ENCODE data around the gene SERGEF. TPM values are rescaled to one million over a fixed set of nuclear protein-coding genes. Genes with fewer than 3 reads are reported as not detected.

Gene SERGEF
- total and polyA plus RNA-seq, 4 donors, result 12.0 to 17.9 (median 13.4) TPM

DNA sequence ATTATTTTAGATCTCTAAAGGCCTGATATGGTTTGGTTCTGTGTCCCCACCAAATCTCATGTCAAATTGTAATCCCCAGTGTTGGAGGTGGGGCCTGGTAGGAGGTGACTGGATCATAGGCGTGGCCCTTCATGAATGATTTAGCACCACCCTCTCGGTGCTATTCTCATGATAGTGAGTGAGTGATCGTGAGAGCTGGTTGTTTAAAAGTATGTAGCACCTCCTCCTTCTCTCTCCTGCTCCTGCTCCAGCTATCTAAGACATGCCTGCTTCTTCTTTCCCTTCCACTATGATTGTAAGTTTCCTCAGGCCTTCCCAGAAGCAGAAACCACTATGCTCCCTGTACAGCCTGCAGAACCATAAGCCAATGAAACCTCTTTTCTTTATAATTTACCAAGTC is 114.1 kb downstream of the SERGEF start (continued):
- TF ChIP-seq, protein P1, sequence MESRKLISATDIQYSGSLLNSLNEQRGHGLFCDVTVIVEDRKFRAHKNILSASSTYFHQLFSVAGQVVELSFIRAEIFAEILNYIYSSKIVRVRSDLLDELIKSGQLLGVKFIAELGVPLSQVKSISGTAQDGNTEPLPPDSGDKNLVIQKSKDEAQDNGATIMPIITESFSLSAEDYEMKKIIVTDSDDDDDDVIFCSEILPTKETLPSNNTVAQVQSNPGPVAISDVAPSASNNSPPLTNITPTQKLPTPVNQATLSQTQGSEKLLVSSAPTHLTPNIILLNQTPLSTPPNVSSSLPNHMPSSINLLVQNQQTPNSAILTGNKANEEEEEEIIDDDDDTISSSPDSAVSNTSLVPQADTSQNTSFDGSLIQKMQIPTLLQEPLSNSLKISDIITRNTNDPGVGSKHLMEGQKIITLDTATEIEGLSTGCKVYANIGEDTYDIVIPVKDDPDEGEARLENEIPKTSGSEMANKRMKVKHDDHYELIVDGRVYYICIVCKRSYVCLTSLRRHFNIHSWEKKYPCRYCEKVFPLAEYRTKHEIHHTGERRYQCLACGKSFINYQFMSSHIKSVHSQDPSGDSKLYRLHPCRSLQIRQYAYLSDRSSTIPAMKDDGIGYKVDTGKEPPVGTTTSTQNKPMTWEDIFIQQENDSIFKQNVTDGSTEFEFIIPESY (IDR thresholded peaks at IDR 0.05), result no peak
- TF ChIP-seq FOXA1 (IDR thresholded peaks at IDR 0.05) (no peak), YY1 (IDR thresholded peaks at IDR 0.05) (no peak), TAF1 (conservative IDR thresholded peaks at IDR 0.05) (no peak), SP1 (IDR thresholded peaks at IDR 0.05) (no peak), EGR1 (IDR thresholded peaks at IDR 0.05; ENCODE audit: low read depth in 2 of 2) (no peak), JUND (IDR thresholded peaks at IDR 0.05) (no peak), NR2F2 (IDR thresholded peaks at IDR 0.05) (no peak), RAD21 (IDR thresholded peaks at IDR 0.05) (no peak), HNF4G (IDR thresholded peaks at IDR 0.05) (no peak)
- TF ChIP-seq, protein P2, sequence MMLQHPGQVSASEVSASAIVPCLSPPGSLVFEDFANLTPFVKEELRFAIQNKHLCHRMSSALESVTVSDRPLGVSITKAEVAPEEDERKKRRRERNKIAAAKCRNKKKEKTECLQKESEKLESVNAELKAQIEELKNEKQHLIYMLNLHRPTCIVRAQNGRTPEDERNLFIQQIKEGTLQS (IDR thresholded peaks at IDR 0.05), result no peak
- TF ChIP-seq, protein P3, sequence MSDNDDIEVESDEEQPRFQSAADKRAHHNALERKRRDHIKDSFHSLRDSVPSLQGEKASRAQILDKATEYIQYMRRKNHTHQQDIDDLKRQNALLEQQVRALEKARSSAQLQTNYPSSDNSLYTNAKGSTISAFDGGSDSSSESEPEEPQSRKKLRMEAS (IDR thresholded peaks at IDR 0.05), result no peak

DNA sequence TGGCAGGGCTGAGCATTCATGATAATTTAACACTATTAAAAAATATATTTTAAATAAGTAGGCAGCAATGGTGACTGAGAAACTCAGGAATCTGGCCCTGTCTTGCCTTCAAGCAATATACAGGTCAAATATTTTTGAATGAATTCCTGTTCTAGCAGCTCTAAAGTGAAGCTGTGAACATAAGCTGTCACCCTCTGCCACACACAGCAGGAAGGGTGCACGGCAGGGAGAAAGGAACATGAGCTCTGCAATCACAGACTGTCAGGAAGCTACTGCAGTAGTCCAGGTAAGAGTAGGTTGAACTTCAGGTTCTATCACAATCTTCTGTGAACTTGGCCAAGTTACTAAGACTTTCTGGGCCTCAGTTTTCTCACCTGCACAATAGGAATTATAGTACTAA is 114.8 kb downstream of the SERGEF start:
- Histone ChIP-seq H3K27ac (ENCODE audit: low read depth in 1 of 2, low read length in 2 of 2) (no peak overlapping the region), H3K27me3 (ENCODE audit: control insufficient read depth in 4 of 4, insufficient read depth in 4 of 4, low read length in 3 of 4) (no peaks in the 10 kb centered on the region), H3K9me3 (ENCODE audit: control insufficient read depth in 4 of 4, low read length in 3 of 4) (no peaks in the 10 kb centered on the region), H3K9ac (ENCODE audit: low read depth in 1 of 2, low read length in 2 of 2) (no peak overlapping the region), H3K4me1 (ENCODE audit: control insufficient read depth in 4 of 4, insufficient read depth in 4 of 4, low read length in 3 of 4) (no peaks in the 10 kb centered on the region), H3K4me3 (ENCODE audit: low read depth in 1 of 3, low read length in 3 of 3) (no peak overlapping the region), H3K36me3 (ENCODE audit: control insufficient read depth in 4 of 4, insufficient read depth in 3 of 4, low read depth in 1 of 4, low read length in 3 of 4) (no peaks in the 10 kb centered on the region)
- no peak for DNase-seq (ENCODE audit: low spot score)
- whole genome bisulfite sequencing, result 86% methylated on average over 1 of the region's 1 CpG
- TF ChIP-seq RAD21 (IDR thresholded peaks at IDR 0.05) (no peak), RXRA (IDR thresholded peaks at IDR 0.05) (no peak), NR2F2 (IDR thresholded peaks at IDR 0.05) (no peak), FOXA2 (IDR thresholded peaks at IDR 0.05) (no peak), HNF4A (conservative IDR thresholded peaks at IDR 0.05) (no peak), FOXA1 (IDR thresholded peaks at IDR 0.05) (no peak), JUND (IDR thresholded peaks at IDR 0.05) (no peak), HNF4G (IDR thresholded peaks at IDR 0.05) (no peak)

DNA sequence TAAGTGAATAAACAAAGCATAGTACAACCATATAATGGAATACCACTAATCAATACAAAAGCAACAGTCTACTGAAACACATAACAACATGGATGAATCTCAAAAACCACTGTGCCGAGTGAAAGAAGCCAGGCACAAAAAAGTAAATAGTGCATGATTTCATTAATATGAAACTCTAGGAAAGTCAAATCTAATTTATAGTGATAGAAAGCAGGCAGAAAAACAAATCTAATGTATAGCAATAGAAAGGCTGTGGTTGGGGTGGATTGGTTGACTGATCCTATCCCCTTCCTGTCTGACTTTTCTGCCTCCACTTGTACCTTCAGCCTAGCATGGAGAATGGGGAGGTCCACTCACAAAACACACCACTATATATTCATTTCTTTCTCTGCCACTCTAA is 115.4 kb downstream of the SERGEF start:
- H3K36me3 ChIP-seq (ENCODE audit: control insufficient read depth in 4 of 4, insufficient read depth in 3 of 4, low read depth in 1 of 4, low read length in 3 of 4), result no peaks in the 10 kb centered on the region

More for the DNA sequence above, 115.4 kb downstream of the SERGEF start:
- no peaks in the 10 kb centered on the region for H3K27me3 ChIP-seq (ENCODE audit: control insufficient read depth in 4 of 4, insufficient read depth in 4 of 4, low read length in 3 of 4)
- H3K27ac ChIP-seq (ENCODE audit: low read depth in 1 of 2, low read length in 2 of 2), result no peak overlapping the region
- no peaks in the 10 kb centered on the region for H3K4me1 ChIP-seq (ENCODE audit: control insufficient read depth in 4 of 4, insufficient read depth in 4 of 4, low read length in 3 of 4)
- H3K9ac ChIP-seq (ENCODE audit: low read depth in 1 of 2, low read length in 2 of 2), result no peak overlapping the region
- WGBS, result 96% methylated on average over 1 of the region's 1 CpG
- DNase-seq (ENCODE audit: low spot score), result no peak
- no peak for TF ChIP-seq FOXA1 (IDR thresholded peaks at IDR 0.05)
- TF ChIP-seq, protein P4, sequence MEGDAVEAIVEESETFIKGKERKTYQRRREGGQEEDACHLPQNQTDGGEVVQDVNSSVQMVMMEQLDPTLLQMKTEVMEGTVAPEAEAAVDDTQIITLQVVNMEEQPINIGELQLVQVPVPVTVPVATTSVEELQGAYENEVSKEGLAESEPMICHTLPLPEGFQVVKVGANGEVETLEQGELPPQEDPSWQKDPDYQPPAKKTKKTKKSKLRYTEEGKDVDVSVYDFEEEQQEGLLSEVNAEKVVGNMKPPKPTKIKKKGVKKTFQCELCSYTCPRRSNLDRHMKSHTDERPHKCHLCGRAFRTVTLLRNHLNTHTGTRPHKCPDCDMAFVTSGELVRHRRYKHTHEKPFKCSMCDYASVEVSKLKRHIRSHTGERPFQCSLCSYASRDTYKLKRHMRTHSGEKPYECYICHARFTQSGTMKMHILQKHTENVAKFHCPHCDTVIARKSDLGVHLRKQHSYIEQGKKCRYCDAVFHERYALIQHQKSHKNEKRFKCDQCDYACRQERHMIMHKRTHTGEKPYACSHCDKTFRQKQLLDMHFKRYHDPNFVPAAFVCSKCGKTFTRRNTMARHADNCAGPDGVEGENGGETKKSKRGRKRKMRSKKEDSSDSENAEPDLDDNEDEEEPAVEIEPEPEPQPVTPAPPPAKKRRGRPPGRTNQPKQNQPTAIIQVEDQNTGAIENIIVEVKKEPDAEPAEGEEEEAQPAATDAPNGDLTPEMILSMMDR (IDR thresholded peaks at IDR 0.05; ENCODE audit: low read depth, low read length, missing input control), result no peak
- no peak for TF ChIP-seq HNF4A (conservative IDR thresholded peaks at IDR 0.05)
- TF ChIP-seq NR2F2 (IDR thresholded peaks at IDR 0.05), result no peak
- TF ChIP-seq, protein P1 (IDR thresholded peaks at IDR 0.05), result no peak
- TF ChIP-seq, protein P5, sequence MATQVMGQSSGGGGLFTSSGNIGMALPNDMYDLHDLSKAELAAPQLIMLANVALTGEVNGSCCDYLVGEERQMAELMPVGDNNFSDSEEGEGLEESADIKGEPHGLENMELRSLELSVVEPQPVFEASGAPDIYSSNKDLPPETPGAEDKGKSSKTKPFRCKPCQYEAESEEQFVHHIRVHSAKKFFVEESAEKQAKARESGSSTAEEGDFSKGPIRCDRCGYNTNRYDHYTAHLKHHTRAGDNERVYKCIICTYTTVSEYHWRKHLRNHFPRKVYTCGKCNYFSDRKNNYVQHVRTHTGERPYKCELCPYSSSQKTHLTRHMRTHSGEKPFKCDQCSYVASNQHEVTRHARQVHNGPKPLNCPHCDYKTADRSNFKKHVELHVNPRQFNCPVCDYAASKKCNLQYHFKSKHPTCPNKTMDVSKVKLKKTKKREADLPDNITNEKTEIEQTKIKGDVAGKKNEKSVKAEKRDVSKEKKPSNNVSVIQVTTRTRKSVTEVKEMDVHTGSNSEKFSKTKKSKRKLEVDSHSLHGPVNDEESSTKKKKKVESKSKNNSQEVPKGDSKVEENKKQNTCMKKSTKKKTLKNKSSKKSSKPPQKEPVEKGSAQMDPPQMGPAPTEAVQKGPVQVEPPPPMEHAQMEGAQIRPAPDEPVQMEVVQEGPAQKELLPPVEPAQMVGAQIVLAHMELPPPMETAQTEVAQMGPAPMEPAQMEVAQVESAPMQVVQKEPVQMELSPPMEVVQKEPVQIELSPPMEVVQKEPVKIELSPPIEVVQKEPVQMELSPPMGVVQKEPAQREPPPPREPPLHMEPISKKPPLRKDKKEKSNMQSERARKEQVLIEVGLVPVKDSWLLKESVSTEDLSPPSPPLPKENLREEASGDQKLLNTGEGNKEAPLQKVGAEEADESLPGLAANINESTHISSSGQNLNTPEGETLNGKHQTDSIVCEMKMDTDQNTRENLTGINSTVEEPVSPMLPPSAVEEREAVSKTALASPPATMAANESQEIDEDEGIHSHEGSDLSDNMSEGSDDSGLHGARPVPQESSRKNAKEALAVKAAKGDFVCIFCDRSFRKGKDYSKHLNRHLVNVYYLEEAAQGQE (IDR thresholded peaks at IDR 0.05), result no peak
- no peak for TF ChIP-seq YY1 (IDR thresholded peaks at IDR 0.05)
- no peak for TF ChIP-seq RAD21 (IDR thresholded peaks at IDR 0.05)
- no peak for TF ChIP-seq RXRA (IDR thresholded peaks at IDR 0.05)
- TF ChIP-seq, protein P2 (IDR thresholded peaks at IDR 0.05), result no peak
- TF ChIP-seq GABPA (IDR thresholded peaks at IDR 0.05 in 1 of 2, conservative IDR thresholded peaks at IDR 0.05 in 1 of 2), result no peak
- TF ChIP-seq JUND (IDR thresholded peaks at IDR 0.05), result no peak
- TF ChIP-seq, protein P3 (IDR thresholded peaks at IDR 0.05), result no peak
- TF ChIP-seq HNF4G (IDR thresholded peaks at IDR 0.05), result no peak
- no peak for TF ChIP-seq SP1 (IDR thresholded peaks at IDR 0.05)
- no peak for TF ChIP-seq TAF1 (conservative IDR thresholded peaks at IDR 0.05)
- TF ChIP-seq EGR1 (IDR thresholded peaks at IDR 0.05; ENCODE audit: low read depth in 2 of 2), result no peak
- no peak overlapping the region for H3K4me3 ChIP-seq (ENCODE audit: low read depth in 1 of 3, low read length in 3 of 3)
- H3K9me3 ChIP-seq (ENCODE audit: control insufficient read depth in 4 of 4, low read length in 3 of 4), result no peaks in the 10 kb centered on the region
